GM19397 (cell line): ENCODE results near the gene CDK18.

Experiments used
- ATAC-seq: cut with Tn5 transposase; IDR thresholded peaks from one replicate; pipeline ENCODE4 v1.9.1; 2021; ENCODE audit warnings: mild to moderate bottlenecking, moderate library complexity; ENCODE audit not compliant: unreplicated experiment

Gene CDK18

DNA sequence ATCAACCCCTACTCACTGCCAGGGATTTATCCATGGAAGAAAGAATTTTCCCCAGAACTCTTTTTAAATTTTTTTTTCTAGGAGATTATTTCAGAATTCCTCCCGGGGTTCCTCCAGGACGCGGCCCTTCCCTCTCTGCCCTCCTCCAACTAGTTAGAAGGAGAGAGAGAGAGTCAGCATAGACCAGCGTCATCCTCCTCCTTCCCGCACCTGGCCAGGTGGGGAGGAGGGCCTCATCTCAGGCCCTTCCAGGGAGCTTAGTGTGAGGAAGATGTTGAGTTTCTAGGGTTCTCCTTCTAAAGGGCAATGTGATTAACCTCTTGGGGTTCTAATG, 63.6 kb downstream of the CDK18 start:
- no peak for ATAC-seq

DNA sequence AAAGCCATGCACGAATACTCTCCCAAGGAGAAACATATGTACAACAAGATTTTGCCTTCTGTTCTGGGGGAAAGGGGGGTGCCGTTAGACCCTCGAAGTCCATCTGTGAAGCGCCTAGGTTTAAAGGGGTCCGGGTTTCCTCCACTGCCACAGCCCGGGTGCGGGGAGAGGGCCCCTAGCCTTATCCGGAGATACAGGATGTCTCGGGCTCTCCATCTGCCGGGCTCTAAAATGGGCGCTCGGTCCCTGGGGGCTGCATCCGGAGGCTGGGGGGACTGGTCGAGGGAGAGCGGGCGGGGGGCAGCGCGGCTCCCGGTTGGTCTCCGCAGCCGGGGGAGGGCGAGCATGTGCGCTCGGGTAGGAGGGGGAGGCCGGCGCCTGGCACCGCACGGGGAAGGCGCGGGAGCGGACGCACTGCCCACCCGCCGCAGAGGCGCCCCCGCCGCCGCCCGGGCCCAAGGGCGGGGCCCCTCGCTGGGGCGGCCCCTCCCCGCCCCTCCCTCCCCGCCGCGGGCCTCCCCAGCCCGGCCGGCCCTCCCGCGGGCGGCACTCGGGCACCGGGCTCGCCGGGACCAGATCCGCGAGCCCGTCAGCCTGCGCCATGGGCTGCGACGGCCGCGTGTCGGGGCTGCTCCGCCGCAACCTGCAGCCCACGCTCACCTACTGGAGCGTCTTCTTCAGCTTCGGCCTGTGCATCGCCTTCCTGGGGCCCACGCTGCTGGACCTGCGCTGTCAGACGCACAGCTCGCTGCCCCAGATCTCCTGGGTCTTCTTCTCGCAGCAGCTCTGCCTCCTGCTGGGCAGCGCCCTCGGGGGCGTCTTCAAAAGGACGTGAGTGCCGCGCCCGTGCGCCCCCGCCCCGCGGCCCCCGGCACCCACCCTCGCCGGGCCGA, 64.2 kb downstream of the CDK18 start:
- no peak for ATAC-seq

DNA sequence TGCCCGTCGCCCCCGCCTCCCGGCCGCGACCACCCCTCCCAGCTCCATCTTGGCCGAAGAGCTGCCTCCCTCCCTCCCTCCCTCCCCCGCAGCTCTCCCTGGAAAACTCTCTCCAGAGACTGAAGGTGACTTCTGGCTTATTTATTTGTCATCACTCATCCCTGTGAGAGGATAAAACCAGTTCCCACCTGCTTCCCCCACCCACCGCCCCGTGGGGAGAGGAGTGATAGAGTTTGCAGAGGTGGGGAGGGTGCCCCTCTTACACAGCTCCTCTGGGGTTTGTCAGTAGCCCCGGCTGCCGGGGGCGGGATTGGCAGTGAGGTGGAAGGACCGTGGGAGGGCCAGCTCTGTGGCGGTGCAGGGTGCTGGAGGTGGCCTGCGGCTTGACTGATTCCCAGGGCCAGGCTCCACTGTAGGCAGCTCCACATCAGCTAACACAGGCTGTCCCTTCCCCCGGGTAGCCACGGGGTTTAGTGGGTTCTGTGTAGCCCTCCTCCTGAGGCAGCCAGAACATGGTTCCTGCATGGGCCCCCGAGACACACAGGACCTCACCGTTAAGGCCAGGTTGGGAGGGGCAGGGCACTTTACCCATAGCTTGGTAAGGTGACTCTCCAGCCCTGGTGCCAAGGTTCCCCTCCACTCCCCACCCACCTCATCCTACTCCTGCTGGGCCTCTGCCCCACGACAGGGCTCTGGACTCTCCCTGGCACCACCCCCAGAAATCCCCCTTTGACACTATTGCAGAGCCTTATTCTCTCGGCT, 65.1 kb downstream of the CDK18 start:
- ATAC-seq: no peak

GRCh38 chr1:205570173-205570501, 65.7 kb downstream of the CDK18 start:
- no peak for ATAC-seq

DNA sequence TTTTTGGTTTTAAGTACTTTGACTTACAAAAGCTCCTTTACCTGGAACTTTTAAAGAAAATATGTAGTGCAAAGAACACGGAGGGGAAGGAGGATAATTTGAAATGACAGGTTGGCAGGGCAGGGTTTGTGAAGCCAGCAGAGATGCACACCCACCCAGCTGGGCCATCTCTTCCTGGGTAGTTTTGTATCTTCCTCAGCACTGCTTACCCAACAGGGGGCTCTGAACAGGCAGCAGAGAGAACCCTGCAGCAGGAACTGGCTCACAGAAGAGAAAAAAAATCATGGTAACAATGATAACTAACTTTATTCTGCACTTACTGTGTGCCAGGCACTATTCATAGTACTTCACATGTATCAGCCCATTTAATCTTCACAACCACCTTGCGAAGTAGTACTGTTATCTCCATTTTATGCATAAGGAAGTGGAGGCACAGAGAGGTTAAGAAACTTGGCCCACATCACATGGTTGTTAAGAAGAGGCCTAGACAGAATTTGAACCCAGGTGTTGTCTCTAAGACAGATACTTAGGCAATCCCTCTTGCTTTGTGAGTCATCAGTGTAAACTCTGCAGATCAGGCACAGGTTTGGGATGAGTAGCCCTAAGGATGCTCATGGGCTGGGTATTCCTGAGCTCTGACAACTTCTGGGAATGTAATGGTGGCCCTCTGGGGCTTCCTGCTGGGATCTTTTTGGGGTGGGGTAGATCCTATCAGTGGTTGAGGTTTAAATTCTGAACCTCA, 66.5 kb downstream of the CDK18 start:
- no peak for ATAC-seq

DNA sequence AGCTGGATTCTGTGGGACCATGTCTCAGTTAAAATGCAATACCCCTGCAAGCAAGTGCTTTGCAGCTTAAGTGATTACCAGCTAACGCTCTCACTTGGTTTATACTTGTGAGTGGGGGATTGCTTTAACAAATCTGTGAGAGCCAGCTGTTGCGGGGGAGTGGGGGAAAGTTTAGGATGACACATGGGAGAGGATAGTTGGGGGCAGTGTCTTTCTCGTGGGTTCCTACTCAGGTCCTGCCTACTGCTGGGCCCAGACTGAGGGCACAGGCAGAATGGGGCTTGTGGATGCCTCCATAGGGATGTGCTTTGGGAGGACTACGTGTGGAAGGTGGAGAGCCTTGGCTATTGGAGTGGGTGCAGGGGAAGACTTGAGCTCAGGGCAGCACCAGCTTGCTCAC, 67.3 kb downstream of the CDK18 start:
- no peak for ATAC-seq

DNA sequence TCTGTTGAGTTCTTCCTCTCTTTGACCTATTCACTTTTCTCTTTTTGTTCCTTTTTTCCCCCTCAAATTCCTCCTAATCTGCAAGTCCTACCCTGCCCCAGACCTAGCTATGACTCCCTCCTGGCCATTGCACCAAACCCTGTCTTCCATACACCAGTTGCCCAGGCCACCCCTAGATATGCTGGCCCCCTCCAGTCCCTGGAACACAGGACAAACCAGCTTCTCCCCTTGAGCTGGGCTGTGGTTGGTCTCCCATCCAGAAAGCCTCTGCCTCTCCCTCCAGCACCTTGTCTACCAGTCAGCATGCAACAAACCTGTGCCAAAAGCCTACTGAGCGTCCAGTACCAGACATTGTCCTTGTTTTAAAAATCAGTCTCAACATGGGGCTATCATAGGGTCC, 68.0 kb downstream of the CDK18 start:
- no peak for ATAC-seq

- ATAC-seq: no peak
Measured at GRCh38 chr1:205575294-205575885, 70.9 kb downstream of the CDK18 start.

DNA sequence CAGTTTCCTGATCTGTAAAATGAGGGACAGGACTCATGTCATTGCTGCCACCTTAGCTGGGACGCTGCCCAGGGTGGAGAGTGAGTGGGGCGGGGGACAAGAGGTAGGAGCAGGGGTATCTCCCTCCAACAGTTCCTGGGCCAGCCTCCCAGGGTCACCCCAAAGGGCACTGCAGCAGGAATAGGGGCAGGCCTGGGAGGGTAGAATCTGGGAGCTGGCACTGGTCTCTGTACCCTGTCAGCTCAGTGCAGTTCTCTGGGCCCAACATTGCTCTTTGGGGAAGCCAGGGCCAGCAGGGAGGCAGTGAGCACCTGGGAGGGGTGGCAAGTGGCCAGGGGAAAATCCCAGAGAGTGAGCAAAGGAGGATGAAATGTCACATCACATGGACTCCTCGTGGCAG, 71.5 kb downstream of the CDK18 start:
- no peak for ATAC-seq

- no peak for ATAC-seq
Measured at GRCh38 chr1:205576805-205577761, 72.6 kb downstream of the CDK18 start.

- ATAC-seq: no peak
Measured at GRCh38 chr1:205577874-205578658, 73.6 kb downstream of the CDK18 start.

DNA sequence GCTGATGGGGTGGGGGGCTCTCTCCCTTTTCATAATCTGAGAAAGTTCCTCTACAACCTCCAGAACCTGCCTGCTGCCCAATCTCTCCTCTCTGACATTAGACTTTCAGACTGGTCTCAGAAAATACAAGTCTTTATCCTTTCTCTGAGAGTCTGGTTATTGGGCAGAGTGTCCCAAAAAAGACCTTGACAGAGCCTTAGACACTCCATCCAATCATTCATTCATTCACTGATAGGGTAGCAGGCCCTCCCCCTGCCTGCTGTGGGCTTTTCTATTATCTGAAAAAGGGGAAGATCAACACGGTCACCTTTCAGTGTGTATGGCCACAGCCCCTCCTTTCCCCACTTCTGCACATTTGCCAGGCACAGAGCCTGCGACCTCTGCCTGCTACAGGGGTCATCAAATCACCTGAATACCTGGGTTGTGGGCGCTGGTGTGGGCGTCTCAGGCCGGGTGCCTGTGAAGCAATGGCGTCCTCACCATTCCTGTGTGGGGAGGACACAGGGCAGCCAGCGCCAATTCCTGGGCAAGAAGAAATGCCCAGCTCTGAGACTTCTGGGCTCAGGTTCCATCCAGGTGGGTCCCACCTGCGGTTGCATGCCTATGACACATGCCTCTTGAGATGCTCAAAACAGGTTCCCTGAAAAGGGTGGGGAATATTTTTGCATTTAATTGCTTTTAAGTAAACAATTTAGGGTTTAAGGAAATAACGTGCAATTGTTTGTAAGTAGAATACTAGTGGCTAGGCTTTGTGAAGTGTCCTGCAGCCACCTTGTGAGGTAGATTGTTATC, 74.5 kb downstream of the CDK18 start:
- no peak for ATAC-seq

- ATAC-seq: no peak
Measured at GRCh38 chr1:205579711-205580110, 75.2 kb downstream of the CDK18 start.

- no peak for ATAC-seq
Measured at GRCh38 chr1:205580140-205580922, 75.9 kb downstream of the CDK18 start.

- ATAC-seq: no peak
Measured at GRCh38 chr1:205580923-205581180, 76.4 kb downstream of the CDK18 start.

- no peak for ATAC-seq
Measured at GRCh38 chr1:205581321-205581980, 77.0 kb downstream of the CDK18 start.

DNA sequence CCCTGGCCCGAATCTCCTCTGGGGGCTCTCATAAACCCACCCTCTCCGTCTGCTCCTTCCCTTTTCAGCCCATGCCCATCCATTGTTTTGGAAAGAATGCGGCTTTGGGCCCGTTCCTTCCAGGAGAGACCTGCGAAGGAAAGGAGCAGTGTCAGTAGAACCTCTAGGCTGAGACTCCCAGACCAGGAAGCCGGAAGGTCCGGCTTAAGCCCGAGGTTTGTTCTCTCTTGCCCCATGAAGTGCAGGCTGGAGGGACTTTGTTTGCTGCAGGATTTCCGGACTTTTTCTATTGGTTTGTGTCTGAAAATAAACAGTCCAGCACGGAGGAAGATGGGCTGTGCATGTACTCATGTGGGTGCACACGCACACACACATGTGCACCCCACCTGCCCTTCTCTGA, 77.6 kb downstream of the CDK18 start:
- no peak for ATAC-seq
